HG03139 (cell line): Measurements from ENCODE around the gene IKZF2.

Experiments used
- ATAC-seq: cut with Tn5 transposase; IDR thresholded peaks from one replicate; pipeline ENCODE4 v1.9.1; 2021; ENCODE audit not compliant: unreplicated experiment

IKZF2 gene

DNA sequence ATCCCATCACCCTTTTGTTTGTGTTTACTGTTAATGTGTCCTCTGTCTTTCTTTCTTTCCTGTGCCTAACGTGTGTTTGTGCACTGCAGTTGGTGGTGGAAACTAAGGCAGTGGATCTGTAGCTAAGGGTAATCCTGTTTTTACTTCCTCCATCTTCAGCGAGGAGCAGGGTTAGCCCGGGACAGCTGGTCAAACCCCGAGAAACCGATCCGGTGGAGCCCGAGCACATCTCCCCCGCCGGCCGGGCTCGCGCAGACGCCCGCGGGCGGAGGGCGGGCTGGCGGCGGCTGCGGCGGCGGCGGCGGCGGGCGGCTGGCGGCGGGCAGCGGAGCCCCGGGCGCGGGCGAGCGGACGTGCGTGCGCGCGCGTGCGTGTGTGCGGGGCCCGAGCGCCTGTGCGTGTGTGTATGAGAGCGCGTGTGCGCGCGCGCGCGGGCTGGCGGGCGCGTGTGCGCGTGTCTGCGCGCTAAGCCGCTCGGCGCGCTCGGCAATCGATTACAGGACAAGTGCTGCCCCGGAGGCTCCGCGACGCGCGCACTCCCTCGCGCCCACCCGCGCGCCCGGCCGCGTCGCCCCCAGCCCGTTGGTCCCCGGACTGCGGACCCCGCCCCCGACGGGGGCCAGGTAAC lies at the start of gene IKZF2:
Gene IKZF2 (minus strand): TSS at position 176 of the 628 bp plus-strand sequence. CDS start 2,983 bp downstream, outside the sequence.
- ATAC-seq = peak; percentile 51

DNA sequence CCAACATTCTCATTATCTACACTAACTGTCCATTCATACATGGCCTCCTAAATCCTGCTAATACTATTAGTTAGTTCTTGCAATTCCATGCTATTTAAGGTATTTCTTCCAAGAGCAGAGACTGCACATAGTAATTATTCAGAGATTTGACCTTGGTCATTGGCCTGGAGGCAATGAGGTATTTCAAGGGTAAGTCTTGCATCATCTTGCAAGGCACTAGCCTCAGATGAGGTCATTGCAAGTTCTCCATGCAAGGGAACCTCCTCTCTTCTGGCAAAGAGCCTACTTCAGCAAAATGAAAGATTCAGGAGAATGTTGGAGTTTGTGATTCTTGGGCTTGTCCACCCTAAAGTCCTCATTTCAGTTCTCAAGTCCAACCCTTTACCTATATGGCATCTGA lies 48.5 kb upstream of the IKZF2 start:
- ATAC-seq = no peak

DNA sequence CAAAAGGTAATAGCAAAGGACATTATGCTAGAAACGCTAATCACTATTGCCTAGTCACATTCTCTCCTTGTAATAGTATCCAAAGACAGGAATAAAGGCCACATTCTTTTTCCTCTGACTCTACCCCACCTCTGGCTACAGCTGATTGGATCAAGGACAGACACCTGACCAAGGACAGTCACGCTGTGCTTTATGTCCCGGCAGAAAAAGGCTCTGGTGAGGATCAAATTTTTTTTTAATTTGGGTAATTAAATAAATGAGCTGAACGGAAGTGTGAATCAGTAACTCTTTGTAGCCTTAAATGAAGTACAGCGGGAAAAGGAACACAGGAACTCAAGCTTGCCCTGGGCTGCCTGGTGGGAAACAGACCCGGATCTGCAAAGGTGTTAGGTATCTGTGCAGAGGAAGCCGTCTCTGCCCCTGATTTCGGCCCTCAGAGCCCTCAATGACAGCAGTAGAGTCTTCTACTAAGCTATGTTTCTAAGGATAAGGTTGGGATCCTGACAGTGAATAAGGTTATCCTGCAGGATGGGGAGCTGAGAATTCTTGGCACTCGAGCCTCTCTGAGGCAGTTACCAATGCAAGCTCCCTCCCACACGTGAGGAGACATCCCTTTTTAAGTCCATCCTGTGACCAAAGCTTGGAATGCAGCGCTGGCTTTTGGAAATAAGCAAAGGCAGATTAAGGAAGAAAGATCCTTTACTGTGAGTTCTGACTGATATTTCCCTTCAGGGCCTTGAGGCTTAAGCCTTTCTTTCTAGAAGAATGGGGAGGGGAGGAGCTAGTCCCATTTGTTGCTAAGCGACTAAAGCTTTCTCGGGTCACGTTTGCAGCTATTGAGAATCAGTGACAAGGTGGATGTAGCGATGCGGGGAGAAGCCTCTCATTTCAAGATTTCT lies 37.8 kb upstream of the IKZF2 start:
- no peak for ATAC-seq

DNA sequence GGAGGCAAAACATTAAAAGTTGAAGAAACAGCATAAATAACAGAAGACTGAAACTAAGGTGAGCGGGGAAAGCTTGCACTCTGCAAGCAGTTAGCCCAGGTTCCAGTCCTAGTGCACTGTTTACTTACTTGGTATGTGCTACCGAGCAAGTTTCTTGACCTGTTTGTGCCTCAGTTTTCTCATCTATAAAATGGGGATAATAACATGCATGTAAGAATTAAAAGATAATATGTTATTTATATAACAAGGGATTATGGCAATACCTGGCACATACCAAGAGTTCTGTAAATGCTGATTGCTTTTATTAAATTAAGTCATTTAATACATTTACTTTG lies 37.1 kb upstream of the IKZF2 start:
- no peak for ATAC-seq

DNA sequence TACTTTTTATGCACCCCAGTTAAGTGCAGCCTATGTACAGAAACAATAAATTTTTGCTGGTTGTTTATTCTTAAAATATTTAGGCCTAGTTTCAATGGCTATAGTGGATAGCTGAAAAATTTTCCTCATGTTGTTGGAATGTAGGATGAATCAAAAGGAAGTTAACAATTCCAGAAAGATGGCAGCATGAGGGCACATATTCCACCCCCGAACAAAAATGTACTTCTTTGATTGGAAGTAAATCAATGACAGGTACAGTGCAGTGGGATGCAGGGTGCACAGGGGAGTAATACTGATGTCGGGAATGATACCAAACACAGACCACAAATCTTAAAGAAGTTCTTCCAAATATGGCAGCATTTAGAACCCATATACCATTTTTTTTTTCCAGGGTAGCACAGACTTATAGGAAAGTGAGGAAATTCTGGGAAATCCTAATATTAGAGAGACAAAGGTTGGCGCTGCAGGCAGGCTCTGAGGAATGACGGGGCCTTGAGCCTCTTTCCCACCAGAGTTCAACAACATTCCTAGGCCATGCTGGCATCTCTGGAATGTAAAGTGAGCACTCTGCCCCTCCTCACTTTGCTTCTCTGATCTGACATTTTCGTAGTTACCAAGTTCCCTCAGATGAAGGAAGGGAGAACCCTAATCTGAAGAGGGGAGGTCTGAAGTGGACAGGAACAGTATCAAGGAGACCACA lies 36.6 kb upstream of the IKZF2 start:
- ATAC-seq = no peak

DNA sequence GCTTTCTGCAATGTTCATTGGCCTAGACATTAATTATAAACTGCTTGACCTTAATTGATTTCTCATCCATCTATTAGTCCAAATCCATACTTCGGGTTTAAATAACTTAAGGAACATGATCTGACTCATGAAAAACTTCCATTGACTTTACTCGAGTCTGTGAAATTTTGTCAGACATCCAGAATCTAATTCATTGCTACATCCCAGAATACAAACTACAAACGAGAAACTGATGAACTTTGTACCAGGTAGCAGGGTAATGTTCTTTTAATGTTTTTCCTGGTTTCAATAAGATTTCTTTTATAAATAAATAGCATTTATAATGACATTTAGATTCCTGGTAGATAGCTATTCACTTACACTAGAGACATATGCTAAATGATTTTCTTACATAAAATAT lies 36.0 kb upstream of the IKZF2 start:
- no peak for ATAC-seq

DNA sequence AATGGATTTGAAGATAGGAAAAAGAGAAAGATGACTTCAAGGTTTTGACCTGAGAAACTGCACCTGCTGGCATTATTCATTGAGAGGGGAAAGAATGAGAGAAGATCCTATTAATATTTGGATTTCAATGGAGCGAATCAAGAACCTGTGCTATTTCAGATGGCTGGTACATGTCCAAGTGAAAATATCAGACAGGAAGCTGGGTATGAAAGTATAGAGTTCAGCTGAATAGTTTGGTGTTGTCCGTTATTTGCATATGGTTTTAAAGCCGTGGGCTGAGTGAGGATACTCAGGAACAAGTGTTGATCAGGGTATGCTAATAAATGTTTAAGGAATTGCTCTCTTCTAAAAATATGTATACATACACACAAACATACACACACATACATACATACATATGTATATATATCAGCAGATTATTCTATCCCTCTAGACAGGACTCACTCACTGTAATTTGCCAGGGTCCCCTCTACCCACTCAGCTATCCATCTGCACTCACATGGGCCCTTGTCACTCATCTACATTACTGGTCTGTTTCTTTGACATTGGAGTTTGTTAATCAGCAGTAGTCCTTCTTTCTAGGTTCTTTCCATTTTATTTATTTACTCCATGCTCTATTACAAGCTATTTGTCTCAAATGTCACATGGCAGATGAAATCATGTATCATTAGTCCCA lies 33.9 kb upstream of the IKZF2 start:
- ATAC-seq = peak; percentile 94

DNA sequence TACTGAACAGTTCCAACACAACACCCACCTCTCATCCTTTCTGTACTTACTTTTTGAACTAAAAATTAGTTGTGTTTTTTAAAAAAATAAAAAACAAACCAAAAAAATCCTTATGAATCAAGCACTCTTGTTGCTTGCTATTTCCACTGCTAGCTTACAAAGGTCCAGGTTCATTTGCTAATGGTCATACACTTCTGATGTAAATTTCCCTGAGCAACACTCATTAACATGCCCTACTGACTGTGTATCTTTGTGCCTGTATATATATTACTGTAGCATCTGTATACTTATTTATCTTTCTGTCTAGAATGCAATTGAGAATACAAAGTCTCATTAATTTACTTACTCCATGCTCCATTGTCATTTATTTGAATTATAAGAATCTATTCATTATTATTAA lies 30.3 kb upstream of the IKZF2 start:
- no peak for ATAC-seq

DNA sequence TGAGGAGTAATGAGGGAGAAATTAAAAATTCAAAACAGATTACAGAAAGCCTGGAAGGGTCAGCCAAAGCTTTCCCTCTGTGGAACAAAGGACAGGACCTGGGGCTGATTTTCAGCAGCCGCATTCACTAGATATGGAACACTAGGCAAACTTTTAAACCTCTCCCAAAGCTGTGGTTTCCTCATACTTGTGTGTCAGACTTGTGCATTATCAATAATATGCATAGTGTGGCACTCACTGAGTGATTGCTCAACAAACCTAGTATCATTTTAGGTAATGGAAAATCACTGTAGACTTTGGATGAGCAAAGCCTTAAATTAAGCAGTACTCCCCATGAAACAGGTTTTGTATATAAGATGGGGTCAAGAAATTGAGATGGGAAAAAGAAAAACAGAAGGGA lies 26.3 kb upstream of the IKZF2 start:
- no peak for ATAC-seq

DNA sequence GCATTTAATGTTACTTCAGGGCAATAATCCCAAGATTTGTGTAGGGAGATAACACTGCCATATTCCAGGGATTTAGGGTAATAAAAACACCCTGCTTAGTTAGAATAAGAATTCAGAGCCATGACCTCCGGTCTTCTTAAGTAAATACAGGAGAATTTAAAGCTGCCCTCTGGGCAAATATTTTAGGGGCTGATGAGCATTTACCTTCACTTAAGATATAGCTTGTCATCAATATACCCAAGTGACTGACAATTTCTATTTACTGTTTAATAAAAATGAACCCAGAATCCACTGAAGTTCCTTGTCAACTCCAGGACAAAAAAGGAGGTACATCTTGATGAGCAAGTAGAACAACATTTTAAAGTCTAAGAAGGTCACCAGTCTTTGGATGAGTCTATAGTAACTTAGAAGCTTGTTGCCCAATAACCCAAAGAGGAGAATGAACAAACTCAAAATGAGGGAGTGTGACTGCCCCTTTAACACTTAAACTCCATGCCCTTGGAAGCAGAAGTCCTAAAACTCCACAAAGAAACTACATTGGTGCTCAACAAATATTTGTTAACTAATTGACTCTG lies 24.3 kb upstream of the IKZF2 start:
- no peak for ATAC-seq

DNA sequence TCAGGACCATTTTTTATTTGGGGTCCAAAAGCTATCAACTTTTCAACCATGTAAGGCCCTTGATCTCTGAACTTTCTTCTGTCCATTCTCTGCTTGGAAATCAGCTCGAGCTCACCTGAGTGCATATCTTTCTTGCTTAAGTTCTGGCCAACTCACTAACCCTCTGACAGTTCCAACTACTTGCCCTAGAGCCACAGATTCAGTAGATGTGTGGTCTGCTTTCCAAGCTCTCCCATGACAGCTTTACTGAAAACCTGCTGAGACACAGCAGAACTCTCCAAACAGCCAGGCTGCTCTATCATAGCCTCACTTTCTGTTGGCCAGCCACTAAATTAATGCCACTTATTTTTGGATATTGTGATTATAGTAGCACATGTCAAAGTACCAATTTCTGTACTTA lies 21.2 kb upstream of the IKZF2 start:
- ATAC-seq = no peak

DNA sequence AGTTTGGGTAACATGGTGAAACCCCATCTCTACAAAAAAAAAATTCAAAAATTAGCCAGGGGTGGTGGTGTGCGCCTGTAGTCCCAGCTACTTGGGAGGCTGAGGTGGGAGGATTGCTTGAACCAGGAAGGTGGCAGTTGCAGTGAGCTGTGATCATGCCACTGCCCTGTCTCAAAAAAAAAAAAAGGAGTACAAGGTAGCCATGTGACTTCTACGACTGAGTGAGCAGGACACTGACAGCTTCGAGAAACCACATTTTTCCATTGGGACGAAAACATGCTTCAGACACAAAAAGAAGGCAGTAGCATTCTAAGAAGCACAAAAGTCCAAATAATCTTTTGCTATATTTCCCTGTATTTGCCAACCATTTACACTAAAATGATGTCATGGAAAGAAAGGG lies 19.7 kb upstream of the IKZF2 start:
- no peak for ATAC-seq

DNA sequence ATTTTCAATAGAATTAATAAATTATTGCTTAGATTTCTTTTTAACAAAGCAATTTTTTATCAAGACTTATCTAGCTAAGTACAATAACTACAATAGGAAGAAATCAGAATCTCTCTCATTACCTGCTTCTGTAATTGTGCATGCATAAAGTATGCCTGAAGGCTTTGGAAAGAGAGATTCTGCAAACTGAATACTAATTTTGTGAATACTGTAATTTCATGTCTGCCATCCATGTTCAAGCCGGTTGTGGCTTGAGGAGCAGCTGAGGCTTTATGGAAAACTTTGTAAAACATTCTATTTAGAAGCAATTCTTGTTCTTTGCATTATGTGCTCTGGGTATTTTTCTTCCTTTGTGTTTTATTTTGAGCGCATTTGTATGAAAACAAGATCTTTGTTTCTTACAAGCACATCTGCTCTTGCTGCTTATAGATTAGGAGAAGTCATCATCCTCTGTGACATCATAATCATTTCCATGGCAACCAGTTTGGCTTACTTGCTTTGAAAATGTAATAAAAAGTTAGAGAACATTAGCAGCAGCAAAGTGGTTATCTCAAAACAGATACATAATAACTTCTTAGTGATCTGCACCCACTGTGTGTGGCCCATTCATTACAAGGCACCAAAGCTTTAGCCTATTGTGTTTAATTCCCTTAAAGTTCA lies 16.0 kb upstream of the IKZF2 start:
- ATAC-seq = no peak

DNA sequence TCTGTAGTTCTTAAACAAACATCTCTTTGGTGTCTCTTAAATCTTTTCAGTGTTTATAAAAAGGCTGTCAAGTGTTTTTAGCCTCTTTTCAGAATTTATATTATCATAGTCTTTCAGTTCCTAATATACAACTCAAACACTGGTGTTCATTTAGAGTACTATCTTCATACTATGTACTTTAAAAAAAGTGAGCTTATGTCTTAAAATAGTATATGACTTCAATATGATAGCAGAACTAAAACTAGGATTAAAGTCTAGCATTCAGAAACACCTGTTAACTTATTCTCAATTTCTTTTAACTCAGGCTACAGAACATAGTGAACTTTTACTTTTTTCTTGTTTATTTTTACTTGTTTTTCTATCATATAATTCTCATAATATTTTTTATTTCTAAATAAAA lies 14.7 kb upstream of the IKZF2 start:
- peak; percentile 91 for ATAC-seq

DNA sequence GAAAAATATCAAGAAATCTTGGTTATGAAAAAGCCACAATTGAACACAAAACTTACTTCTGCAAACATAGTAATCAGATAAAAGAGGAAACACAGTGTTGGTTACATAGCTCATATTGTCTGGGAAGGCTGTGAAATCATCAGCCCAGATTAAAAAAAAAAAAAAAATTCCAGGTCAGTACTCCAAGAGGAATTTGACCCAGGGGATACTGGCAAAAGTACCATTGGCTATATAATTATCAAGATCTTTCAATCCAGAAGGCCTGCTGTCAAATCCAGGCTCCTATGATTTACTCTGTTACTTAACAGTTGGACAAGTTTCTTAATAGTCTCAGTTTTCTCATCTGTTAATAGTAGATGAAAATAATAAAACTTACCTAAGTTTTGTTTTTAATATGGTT lies 12.9 kb upstream of the IKZF2 start:
- no peak for ATAC-seq

DNA sequence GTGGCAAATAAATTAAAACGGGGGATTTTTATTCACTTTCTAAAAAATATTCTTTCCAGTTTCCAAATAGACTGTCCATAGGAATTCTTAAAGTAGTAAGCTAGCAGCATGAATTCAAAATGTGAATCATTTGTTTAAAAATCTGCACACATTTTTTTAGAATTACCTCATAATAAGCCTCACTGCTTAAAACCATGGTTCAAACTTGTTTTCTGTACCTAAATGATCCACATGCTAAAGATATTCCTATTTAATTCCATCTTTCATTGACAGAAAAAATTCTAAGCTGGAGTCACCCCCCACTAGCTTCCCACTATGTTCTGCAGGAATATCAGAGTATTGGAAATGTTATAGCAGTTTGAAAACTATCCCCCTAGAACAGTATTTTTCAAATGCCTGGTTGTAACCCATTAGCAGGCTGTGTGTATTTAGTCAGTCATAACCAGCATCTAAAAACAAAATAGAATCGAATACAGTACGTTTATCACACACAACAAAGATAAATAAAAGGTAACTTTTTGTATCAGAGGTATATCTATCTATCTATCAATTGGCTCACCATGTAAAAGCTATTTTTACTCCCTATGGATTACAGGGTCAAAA lies 11.2 kb upstream of the IKZF2 start:
- ATAC-seq = no peak

DNA sequence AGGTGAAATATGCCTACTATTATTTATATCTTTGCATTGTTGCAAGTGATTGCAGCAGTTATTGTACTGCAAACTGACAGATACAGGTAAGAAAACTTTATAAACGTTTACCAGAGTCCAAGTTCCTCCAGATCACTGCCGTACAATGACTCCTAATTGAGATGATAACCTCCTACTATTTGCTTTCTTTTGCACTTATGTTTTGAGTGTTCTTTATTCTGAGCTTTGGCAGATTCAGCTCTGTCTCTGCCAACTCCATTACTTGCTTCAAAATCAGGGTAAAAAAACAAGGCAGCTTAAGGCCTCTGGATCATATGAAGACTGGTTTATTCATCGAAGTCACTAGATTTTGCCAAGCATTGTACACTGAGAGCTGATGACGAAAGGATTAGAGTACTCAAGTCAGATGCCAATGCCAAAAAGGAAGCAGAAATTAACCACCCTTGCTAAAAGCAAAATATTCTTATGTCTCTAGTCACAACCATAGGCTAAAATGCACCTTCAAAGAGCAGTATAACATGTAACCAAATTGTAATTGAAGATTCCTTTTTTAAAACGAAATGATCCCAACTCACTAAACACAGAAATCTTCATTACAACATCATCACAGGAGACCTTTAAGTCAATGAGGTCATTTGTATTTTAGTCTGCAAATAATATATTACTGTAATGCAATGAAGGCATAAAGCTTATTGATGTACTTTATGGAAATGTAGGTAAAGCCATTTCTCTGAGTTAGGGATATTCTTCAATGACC lies 10.5 kb upstream of the IKZF2 start:
- ATAC-seq = no peak

DNA sequence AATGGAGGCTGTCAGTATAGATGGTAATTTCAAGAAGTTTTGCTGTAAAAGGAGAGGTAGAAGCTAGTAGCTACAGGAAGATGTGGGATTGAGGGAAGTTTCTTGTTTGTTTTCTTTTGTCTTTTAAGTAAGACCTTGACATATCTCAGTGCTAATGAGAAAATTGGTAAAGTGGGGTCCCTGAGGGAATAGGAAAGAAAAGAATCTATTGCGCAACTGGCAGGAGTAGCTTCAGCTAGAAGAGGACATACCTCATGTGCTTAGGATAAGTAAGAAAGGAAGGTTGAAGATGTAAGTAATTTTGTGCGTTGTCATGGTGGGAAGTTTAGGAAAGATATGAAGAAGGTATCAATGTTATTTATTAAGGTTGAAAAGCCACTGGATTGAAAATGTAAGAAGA lies 8.4 kb upstream of the IKZF2 start:
- ATAC-seq = no peak

DNA sequence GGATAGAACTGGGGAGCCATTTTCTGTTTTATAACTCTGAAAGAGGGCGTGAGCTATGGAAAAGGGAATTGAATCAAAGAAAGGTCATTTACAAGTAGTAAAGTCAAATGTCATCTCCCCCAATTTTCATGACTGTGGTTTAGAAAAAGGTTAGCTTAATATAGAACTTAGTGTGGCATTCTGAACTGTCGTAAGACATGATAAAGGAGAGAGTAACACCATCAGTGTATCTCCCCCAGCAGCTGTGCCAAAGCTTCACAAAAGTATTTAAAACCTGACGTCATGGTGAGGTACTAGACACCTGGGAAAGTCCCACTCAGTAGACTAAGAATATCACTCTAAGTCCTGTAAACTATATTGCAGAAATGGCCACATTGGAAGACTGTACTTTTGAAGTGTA lies 5.8 kb upstream of the IKZF2 start:
- ATAC-seq = peak; percentile 43

DNA sequence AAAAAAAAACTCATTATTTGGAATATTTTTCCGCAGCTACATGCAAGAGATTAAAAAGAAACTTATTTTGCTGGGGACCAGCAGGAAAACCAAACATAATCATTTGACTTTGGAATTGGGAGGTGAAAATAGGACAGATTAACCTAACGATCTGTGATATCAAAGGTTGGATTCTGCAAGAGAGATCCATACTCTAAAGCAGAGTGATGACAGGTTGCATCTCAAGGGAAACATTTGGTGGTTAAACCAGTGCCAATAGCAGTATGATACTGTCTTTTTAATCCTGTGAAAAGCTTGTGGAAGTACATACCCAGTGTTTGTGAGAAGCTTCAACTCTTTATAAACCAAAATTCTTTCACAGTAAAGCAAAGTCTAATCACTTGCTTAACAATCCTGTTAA lies 5.3 kb upstream of the IKZF2 start:
- ATAC-seq = no peak
